DND-41 (cell line): ENCODE measurements around the gene GM2A.

Experiments
- EZH2 ChIP-seq: IDR thresholded peaks from 3 replicates; pipeline ENCODE4 v1.6.1; 2012; ENCODE audit warnings: borderline replicate concordance, low read depth, mild to moderate bottlenecking, moderate library complexity, low read length, inconsistent platforms; ENCODE audit not compliant: severe bottlenecking
- TF ChIP-seq, protein P1 (sequence below): IDR thresholded peaks from 2 replicates; pipeline ENCODE4 v1.5.1; 2012; ENCODE audit warnings: borderline replicate concordance, low read length, moderate library complexity, mild to moderate bottlenecking; ENCODE audit not compliant: poor library complexity, severe bottlenecking; ENCODE audit errors: extremely low read depth

DNA sequence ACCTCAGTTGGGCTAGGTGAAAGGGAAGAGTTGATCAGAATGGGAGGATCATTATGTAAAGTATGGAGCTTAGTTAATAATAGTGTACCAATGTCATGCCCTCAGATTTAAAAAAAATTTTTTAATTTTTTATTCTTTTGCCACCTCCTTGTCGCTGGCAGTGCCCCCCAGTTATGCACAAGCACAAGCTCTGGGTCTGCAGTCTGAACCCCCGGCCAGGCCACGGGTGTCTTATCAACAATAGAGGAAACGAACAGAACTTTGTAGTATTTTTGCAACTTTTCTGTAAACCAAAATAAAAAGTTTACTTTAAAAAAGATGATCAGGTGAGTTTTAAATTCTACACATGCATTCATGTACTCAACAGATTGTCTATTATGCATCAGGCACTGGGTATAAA, 1.4 kb upstream of the GM2A start:
- TF ChIP-seq, protein P1, sequence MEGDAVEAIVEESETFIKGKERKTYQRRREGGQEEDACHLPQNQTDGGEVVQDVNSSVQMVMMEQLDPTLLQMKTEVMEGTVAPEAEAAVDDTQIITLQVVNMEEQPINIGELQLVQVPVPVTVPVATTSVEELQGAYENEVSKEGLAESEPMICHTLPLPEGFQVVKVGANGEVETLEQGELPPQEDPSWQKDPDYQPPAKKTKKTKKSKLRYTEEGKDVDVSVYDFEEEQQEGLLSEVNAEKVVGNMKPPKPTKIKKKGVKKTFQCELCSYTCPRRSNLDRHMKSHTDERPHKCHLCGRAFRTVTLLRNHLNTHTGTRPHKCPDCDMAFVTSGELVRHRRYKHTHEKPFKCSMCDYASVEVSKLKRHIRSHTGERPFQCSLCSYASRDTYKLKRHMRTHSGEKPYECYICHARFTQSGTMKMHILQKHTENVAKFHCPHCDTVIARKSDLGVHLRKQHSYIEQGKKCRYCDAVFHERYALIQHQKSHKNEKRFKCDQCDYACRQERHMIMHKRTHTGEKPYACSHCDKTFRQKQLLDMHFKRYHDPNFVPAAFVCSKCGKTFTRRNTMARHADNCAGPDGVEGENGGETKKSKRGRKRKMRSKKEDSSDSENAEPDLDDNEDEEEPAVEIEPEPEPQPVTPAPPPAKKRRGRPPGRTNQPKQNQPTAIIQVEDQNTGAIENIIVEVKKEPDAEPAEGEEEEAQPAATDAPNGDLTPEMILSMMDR = no peak
- no peak for TF ChIP-seq EZH2
